GM12878 (cell line): ENCODE results near the gene AMN1.

Experiments
- ATF7 ChIP-seq: fragments of 450-650 bp; IDR thresholded peaks from 2 replicates; pipeline ENCODE4 v1.6.1; 2016; ENCODE audit warnings: low read depth, mild to moderate bottlenecking
- BHLHE40 ChIP-seq, 2 experiments: fragments of 450-650 bp in 1 of 2; IDR thresholded peaks; 2 replicates each; pipeline ENCODE4 v1.6.1; 2011 to 2017; ENCODE audit warnings: low read depth in 2 of 2, borderline replicate concordance in 1 of 2, improper control_type of control experiment in 1 of 2, low read length in 1 of 2, mild to moderate bottlenecking in 1 of 2
- CBX5 ChIP-seq: sonication (generic); IDR thresholded peaks from 2 replicates; pipeline ENCODE4 v1.6.1; 2016; ENCODE audit warnings: low read depth, moderate library complexity, mild to moderate bottlenecking, inconsistent platforms
- EP300 ChIP-seq, 2 experiments: fragments of 150-350 bp in 1 of 2; IDR thresholded peaks; 2 replicates each; pipeline ENCODE4 v1.6.1; 2011 to 2012; ENCODE audit warnings: low read depth in 2 of 2, low read length in 2 of 2, borderline replicate concordance in 1 of 2, improper control_type of control experiment in 1 of 2, inconsistent platforms in 1 of 2; ENCODE audit not compliant: control insufficient read depth in 1 of 2
- FOXM1 ChIP-seq: IDR thresholded peaks from 2 replicates; pipeline ENCODE4 v1.6.1; 2012; ENCODE audit warnings: low read depth, mild to moderate bottlenecking, inconsistent platforms, low read length, moderate library complexity
- NR2C2 ChIP-seq: IDR thresholded peaks from 2 replicates; pipeline ENCODE4 v1.6.1; 2011; ENCODE audit warnings: borderline replicate concordance, low read depth; ENCODE audit not compliant: control insufficient read depth, insufficient read length
- NRF1 ChIP-seq: conservative IDR thresholded peaks from 2 replicates; pipeline ENCODE4 v1.6.1; 2011; ENCODE audit warnings: mild to moderate bottlenecking, low read depth, low read length, improper control_type of control experiment
- PAX5 ChIP-seq: IDR thresholded peaks from 2 replicates; pipeline ENCODE4 v1.6.1; 2011; ENCODE audit warnings: low read depth, low read length, borderline replicate concordance
- POLR2A ChIP-seq: IDR thresholded peaks from 2 replicates; pipeline ENCODE4 v1.6.1; 2011; ENCODE audit warnings: low read depth, mild to moderate bottlenecking, low read length
- TCF12 ChIP-seq: IDR thresholded peaks from 2 replicates; pipeline ENCODE4 v1.6.1; 2011; ENCODE audit warnings: low read depth, mild to moderate bottlenecking, low read length
- TF ChIP-seq, protein P1 (sequence below), 3 experiments: IDR thresholded peaks in 2 of 3; conservative IDR thresholded peaks in 1 of 3; 2 replicates each; pipeline ENCODE4 v1.5.1; 2011; ENCODE audit warnings: low read depth in 3 of 3, low read length in 3 of 3, mild to moderate bottlenecking in 3 of 3, control low read depth in 2 of 3, moderate library complexity in 2 of 3, inconsistent platforms in 1 of 3, mixed read lengths in 1 of 3; ENCODE audit not compliant: control insufficient read depth in 2 of 3, insufficient read depth in 1 of 3; ENCODE audit errors: extremely low read depth in 1 of 3

DNA sequence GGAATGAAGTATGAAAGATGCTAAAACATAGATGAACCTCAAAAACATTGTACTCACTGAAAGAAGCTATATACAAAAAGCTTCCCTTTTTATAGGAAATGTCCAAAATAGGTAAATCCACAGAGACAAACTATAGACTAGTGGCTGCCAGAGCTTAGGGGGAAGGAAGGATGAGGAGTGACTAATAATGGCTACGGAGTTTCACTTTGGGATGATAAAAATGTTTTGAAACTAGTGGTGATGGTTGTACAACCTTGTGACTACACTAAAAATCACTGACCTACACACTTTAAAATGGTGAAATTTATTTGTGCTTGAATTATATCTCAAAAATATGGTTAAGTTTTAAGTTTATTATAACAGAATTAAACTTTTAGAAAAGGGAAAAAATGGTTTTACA is 37.1 kb upstream of the AMN1 start:
- no peak for TF ChIP-seq TCF12
- no peak for TF ChIP-seq CBX5
- no peak for TF ChIP-seq EP300 (IDR thresholded peaks at IDR 0.05; ENCODE audit: borderline replicate concordance in 1 of 2, control insufficient read depth in 1 of 2, low read depth in 2 of 2, low read length in 2 of 2)
- TF ChIP-seq, protein P1, sequence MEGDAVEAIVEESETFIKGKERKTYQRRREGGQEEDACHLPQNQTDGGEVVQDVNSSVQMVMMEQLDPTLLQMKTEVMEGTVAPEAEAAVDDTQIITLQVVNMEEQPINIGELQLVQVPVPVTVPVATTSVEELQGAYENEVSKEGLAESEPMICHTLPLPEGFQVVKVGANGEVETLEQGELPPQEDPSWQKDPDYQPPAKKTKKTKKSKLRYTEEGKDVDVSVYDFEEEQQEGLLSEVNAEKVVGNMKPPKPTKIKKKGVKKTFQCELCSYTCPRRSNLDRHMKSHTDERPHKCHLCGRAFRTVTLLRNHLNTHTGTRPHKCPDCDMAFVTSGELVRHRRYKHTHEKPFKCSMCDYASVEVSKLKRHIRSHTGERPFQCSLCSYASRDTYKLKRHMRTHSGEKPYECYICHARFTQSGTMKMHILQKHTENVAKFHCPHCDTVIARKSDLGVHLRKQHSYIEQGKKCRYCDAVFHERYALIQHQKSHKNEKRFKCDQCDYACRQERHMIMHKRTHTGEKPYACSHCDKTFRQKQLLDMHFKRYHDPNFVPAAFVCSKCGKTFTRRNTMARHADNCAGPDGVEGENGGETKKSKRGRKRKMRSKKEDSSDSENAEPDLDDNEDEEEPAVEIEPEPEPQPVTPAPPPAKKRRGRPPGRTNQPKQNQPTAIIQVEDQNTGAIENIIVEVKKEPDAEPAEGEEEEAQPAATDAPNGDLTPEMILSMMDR (IDR thresholded peaks at IDR 0.05 in 2 of 3, conservative IDR thresholded peaks at IDR 0.05 in 1 of 3; ENCODE audit: control insufficient read depth in 2 of 3, extremely low read depth in 1 of 3, insufficient read depth in 1 of 3, low read depth in 3 of 3, low read length in 3 of 3) = no peak
- TF ChIP-seq PAX5 = no peak
- no peak for TF ChIP-seq NR2C2
- no peak for TF ChIP-seq ATF7
- TF ChIP-seq NRF1 = no peak
- no peak for TF ChIP-seq BHLHE40 (IDR thresholded peaks at IDR 0.05; ENCODE audit: borderline replicate concordance in 1 of 2, low read depth in 2 of 2, low read length in 1 of 2)
- no peak for TF ChIP-seq POLR2A
- no peak for TF ChIP-seq FOXM1
